Activated T-helper 1 cell treated with anti-CD3 and anti-CD28 coated beads, Interleukin-2, amount 50 U/mL, for 16 hours (primary cell): ENCODE data around the gene RILPL2.
"Not testable (repeated sequence)": the region's sequence is repeated elsewhere in the genome, so short reads cannot be mapped to it uniquely, and the experiment has no call there.

Experiments used
- DNase-seq, 2 donors: peaks; one replicate each; pipeline ENCODE4 v3.0.0-alpha.2; 2020; ENCODE audit warnings: low read depth in 1 of 2, low spot score in 1 of 2

RILPL2 gene

GRCh38 chr12:123407269-123407668, 29.2 kb downstream of the RILPL2 start:
- not testable (repeated sequence) for DNase-seq

GRCh38 chr12:123404581-123404980, 31.9 kb downstream of the RILPL2 start:
- DNase-seq, result no peak

- DNase-seq, result no peak
These were observed 34.5 kb downstream of the RILPL2 start for GRCh38 chr12:123401753-123402683.

GRCh38 chr12:123399255-123399617, 37.2 kb downstream of the RILPL2 start:
- DNase-seq, result no peak

- DNase-seq, result no peak
These were observed 37.8 kb downstream of the RILPL2 start for GRCh38 chr12:123398550-123399254.

GRCh38 chr12:123398177-123398549, 38.3 kb downstream of the RILPL2 start:
- DNase-seq, result no peak

GRCh38 chr12:123397400-123397799, 39.1 kb downstream of the RILPL2 start:
- DNase-seq, result no peak

- DNase-seq, result no peak
These were observed 39.5 kb downstream of the RILPL2 start for GRCh38 chr12:123396954-123397353.

- no peak for DNase-seq
These were observed 39.9 kb downstream of the RILPL2 start for GRCh38 chr12:123396543-123396942.

- no peak for DNase-seq
These were observed 41.2 kb downstream of the RILPL2 start for GRCh38 chr12:123395236-123395635.

GRCh38 chr12:123393747-123394146, 42.7 kb downstream of the RILPL2 start:
- DNase-seq, result no peak

GRCh38 chr12:123391546-123392343, 44.7 kb downstream of the RILPL2 start:
- DNase-seq, result no peak

GRCh38 chr12:123390498-123391426, 45.7 kb downstream of the RILPL2 start:
- no peak for DNase-seq

- DNase-seq, result peak in 1 of 2 donors; percentile 15
These were observed 46.7 kb downstream of the RILPL2 start for GRCh38 chr12:123389560-123390351.

- DNase-seq, result no peak
These were observed 47.4 kb downstream of the RILPL2 start for GRCh38 chr12:123388951-123389559.

- peak; percentile 43 to 70 for DNase-seq
These were observed 48.1 kb downstream of the RILPL2 start for GRCh38 chr12:123388177-123388950.

GRCh38 chr12:123387508-123388176, 48.8 kb downstream of the RILPL2 start:
- no peak for DNase-seq

GRCh38 chr12:123385536-123385935, 50.9 kb downstream of the RILPL2 start:
- not testable (repeated sequence) for DNase-seq
